Measurements from ENCODE around the gene IRS2. TPM values are rescaled to one million over a fixed set of nuclear protein-coding genes. Genes with fewer than 3 reads are reported as not detected.

The IRS2 gene
- polyA plus RNA-seq, 1 donor (not counting 4 experiments of a cell fraction or from before 2014, with no cell fraction given): 2.3 TPM

GRCh38 chr13:109771926-109772325 lies 14.5 kb downstream of the IRS2 start:
- DNase-seq (ENCODE audit: low read depth, low spot score): no peak
- no peak overlapping the region for H3K4me3 ChIP-seq (ENCODE audit: control insufficient read depth in 2 of 3, extremely low read depth in 1 of 3, insufficient read depth in 2 of 3, low read depth in 1 of 3, low read length in 3 of 3)
- peaks cover 68% of the 10 kb centered on the region for H3K79me2 ChIP-seq (ENCODE audit: control insufficient read depth, insufficient read depth, low read length)
- H3K9ac ChIP-seq (ENCODE audit: control insufficient read depth, extremely low read depth, insufficient read depth, low read length): no peak overlapping the region
- H3K4me2 ChIP-seq (ENCODE audit: control insufficient read depth, extremely low read depth, insufficient read depth, low read depth, low read length): no peak overlapping the region
- TF ChIP-seq CTCF (optimal IDR thresholded peaks at IDR 0.05 in 1 of 3, IDR thresholded peaks at IDR 0.05 in 1 of 3, conservative IDR thresholded peaks at IDR 0.05 in 1 of 3; ENCODE audit: extremely low read depth in 1 of 3, insufficient read depth in 2 of 3, low read length in 3 of 3): no peak
- no peak for TF ChIP-seq EZH2 (IDR thresholded peaks at IDR 0.05; ENCODE audit: low read length)
- dilution Hi-C loops (cut with MboI; ENCODE audit: extremely low pct_ligation_motif_present, low sequenced_read_pairs): no loop called here
- H2AFZ ChIP-seq (ENCODE audit: control insufficient read depth, low read length): no peak overlapping the region
- no peaks in the 10 kb centered on the region for H3K27me3 ChIP-seq (ENCODE audit: control insufficient read depth, extremely low read depth, insufficient read depth, low read length)
- H3K27ac ChIP-seq (ENCODE audit: control insufficient read depth, insufficient read depth, low read length): no peak overlapping the region
- no peak for FAIRE-seq
- H4K20me1 ChIP-seq (ENCODE audit: control insufficient read depth, extremely low read depth, insufficient read depth, low read length): peaks cover 5% of the 10 kb centered on the region
- peaks cover 0 to 8% of the 10 kb centered on the region in 2 experiments for H3K36me3 ChIP-seq (ENCODE audit: control insufficient read depth in 2 of 2, extremely low read depth in 1 of 2, insufficient read depth in 2 of 2, low read length in 2 of 2)
- H3K9me1 ChIP-seq (ENCODE audit: control insufficient read depth, extremely low read depth, insufficient read depth, low read length): peaks cover 3% of the 10 kb centered on the region
- H3K4me1 ChIP-seq (ENCODE audit: control insufficient read depth, extremely low read depth, insufficient read depth, low read length): peaks cover 6% of the 10 kb centered on the region
- H3K9me3 ChIP-seq (ENCODE audit: control insufficient read depth, low read depth, low read length): no peaks in the 10 kb centered on the region

GRCh38 chr13:109770436-109770835 lies 15.9 kb downstream of the IRS2 start:
- H3K27me3 ChIP-seq (ENCODE audit: control insufficient read depth, extremely low read depth, insufficient read depth, low read length): no peaks in the 10 kb centered on the region
- H4K20me1 ChIP-seq (ENCODE audit: control insufficient read depth, extremely low read depth, insufficient read depth, low read length): no peaks in the 10 kb centered on the region
- H3K79me2 ChIP-seq (ENCODE audit: control insufficient read depth, insufficient read depth, low read length): peaks cover 57% of the 10 kb centered on the region
- dilution Hi-C loops (cut with MboI; ENCODE audit: extremely low pct_ligation_motif_present, low sequenced_read_pairs): no loop called here
- H3K4me2 ChIP-seq (ENCODE audit: control insufficient read depth, extremely low read depth, insufficient read depth, low read depth, low read length): no peak overlapping the region
- no peaks in the 10 kb centered on the region for H3K9me3 ChIP-seq (ENCODE audit: control insufficient read depth, low read depth, low read length)
- no peaks in the 10 kb centered on the region for H3K4me1 ChIP-seq (ENCODE audit: control insufficient read depth, extremely low read depth, insufficient read depth, low read length)
- no peak overlapping the region for H3K4me3 ChIP-seq (ENCODE audit: control insufficient read depth in 2 of 3, extremely low read depth in 1 of 3, insufficient read depth in 2 of 3, low read depth in 1 of 3, low read length in 3 of 3)
- H3K9ac ChIP-seq (ENCODE audit: control insufficient read depth, extremely low read depth, insufficient read depth, low read length): no peak overlapping the region
- peaks cover 0 to 8% of the 10 kb centered on the region in 2 experiments for H3K36me3 ChIP-seq (ENCODE audit: control insufficient read depth in 2 of 2, extremely low read depth in 1 of 2, insufficient read depth in 2 of 2, low read length in 2 of 2)
- TF ChIP-seq CTCF (optimal IDR thresholded peaks at IDR 0.05 in 1 of 3, IDR thresholded peaks at IDR 0.05 in 1 of 3, conservative IDR thresholded peaks at IDR 0.05 in 1 of 3; ENCODE audit: extremely low read depth in 1 of 3, insufficient read depth in 2 of 3, low read length in 3 of 3) (no peak), EZH2 (IDR thresholded peaks at IDR 0.05; ENCODE audit: low read length) (no peak)
- no peak overlapping the region for H2AFZ ChIP-seq (ENCODE audit: control insufficient read depth, low read length)
- DNase-seq (ENCODE audit: low read depth, low spot score): no peak
- H3K9me1 ChIP-seq (ENCODE audit: control insufficient read depth, extremely low read depth, insufficient read depth, low read length): peaks cover 2% of the 10 kb centered on the region
- FAIRE-seq: no peak
- no peak overlapping the region for H3K27ac ChIP-seq (ENCODE audit: control insufficient read depth, insufficient read depth, low read length)
